ENCODE results near the gene FAM149A. TPM values are rescaled to one million over a fixed set of nuclear protein-coding genes. Genes with fewer than 3 reads are reported as not detected.

The FAM149A gene
- 9.1 and 12.2 TPM in 2 replicates for polyA plus RNA-seq
- 8.5 and 9.0 TPM in 2 replicates for polyA minus RNA-seq

DNA sequence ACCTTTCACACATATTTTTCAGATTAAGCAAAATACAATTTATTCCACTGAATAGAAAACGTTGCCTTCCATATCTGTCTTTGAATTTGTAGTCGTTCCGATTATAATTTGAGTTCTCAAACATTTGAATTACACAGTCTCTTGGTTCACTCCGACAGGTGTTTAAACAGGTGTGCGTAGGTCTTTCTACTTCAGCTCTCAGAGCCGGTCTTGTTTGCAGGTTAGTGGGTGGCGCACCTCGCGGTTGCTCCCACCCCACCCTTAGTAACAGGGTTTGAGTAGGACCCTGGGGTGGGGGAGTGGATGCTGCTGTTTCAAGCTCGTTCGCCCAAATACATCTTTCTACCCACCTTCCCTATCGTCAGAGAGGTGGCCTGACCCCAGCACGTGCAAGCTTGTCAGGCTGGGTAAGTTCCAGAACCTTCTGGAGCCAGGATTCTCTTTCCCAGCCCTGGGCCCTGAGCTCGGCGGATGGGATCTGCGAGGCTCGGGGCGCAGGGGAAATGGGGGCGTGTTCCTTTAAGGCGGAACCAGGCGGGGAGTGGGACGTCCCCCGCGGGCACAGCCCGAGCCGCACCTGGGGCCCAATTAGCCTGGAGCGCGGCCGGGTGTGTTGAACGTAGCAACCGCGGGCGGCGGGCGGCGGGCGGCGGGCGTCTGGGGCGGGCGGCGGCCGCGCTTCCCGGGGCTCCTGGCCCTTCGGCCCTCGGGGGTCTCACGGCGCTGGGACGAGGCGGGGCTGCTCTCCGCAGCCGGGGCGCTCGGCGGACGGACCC, at the start of gene FAM149A:
FAM149A (plus strand) TSS at position 591 of the 776 bp plus-strand sequence.
- Histone ChIP-seq H3K9me3 (ENCODE audit: low read length) (no peaks in the 10 kb centered on the region), H3K36me3 (ENCODE audit: insufficient read depth, low read length) (no peaks in the 10 kb centered on the region), H3K9me2 (ENCODE audit: insufficient read depth, low read length) (no peaks in the 10 kb centered on the region), H3F3A (ENCODE audit: insufficient read depth, low read length, poor library complexity, severe bottlenecking) (no peaks in the 10 kb centered on the region), H4K20me1 (ENCODE audit: insufficient read depth) (no peaks in the 10 kb centered on the region), H3K4me2 (ENCODE audit: low read length) (no peak within 1 kb of the TSS), H3K27me3 (ENCODE audit: insufficient read depth, low read depth, low read length) (peaks cover 36% of the 10 kb centered on the region), H2AFZ (ENCODE audit: low read depth, low read length) (no peak within 1 kb of the TSS), H3K79me2 (replicated peaks; ENCODE audit: insufficient read depth, low read length) (no peaks in the 10 kb centered on the region), H3K4me3 (ENCODE audit: low read length) (peak within 1 kb of the TSS; percentile 61), H3K27ac (ENCODE audit: low read length) (no peak within 1 kb of the TSS), H3K9ac (ENCODE audit: low read length) (no peak within 1 kb of the TSS)
- TF ChIP-seq CTCF (IDR thresholded peaks at IDR 0.05; ENCODE audit: poor library complexity, severe bottlenecking): no peak

- no peak overlapping the region for H3K4me3 ChIP-seq (ENCODE audit: low read length)
- H3K4me2 ChIP-seq (ENCODE audit: low read length): no peak overlapping the region
- H3K27ac ChIP-seq (ENCODE audit: low read length): no peak overlapping the region
- no peaks in the 10 kb centered on the region for H3F3A ChIP-seq (ENCODE audit: insufficient read depth, low read length, poor library complexity, severe bottlenecking)
- TF ChIP-seq SMC3 (conservative IDR thresholded peaks at IDR 0.05; ENCODE audit: poor library complexity): no peak
- TF ChIP-seq EZH2 (IDR thresholded peaks at IDR 0.05; ENCODE audit: borderline replicate concordance, insufficient read depth, low read length, poor library complexity, severe bottlenecking): no peak
- no peak for TF ChIP-seq REST (IDR thresholded peaks at IDR 0.05; ENCODE audit: borderline replicate concordance)
- TF ChIP-seq TAF1 (IDR thresholded peaks at IDR 0.05; ENCODE audit: low read depth): no peak
- TF ChIP-seq EP300 (conservative IDR thresholded peaks at IDR 0.05; ENCODE audit: poor library complexity, severe bottlenecking): no peak
- no peak for TF ChIP-seq RAD21 (conservative IDR thresholded peaks at IDR 0.05)
- TF ChIP-seq CTCF (IDR thresholded peaks at IDR 0.05; ENCODE audit: poor library complexity, severe bottlenecking): no peak
- no peak for TF ChIP-seq MXI1 (conservative IDR thresholded peaks at IDR 0.05; ENCODE audit: poor library complexity, severe bottlenecking)
- no peak for TF ChIP-seq POLR2AphosphoS5 (IDR thresholded peaks at IDR 0.05)
- H3K9ac ChIP-seq (ENCODE audit: low read length): no peak overlapping the region
- H3K36me3 ChIP-seq (ENCODE audit: insufficient read depth, low read length): no peaks in the 10 kb centered on the region
- H3K27me3 ChIP-seq (ENCODE audit: insufficient read depth, low read depth, low read length): no peaks in the 10 kb centered on the region
- H3K9me2 ChIP-seq (ENCODE audit: insufficient read depth, low read length): no peaks in the 10 kb centered on the region
- no peak overlapping the region for H2AFZ ChIP-seq (ENCODE audit: low read depth, low read length)
- no peaks in the 10 kb centered on the region for H3K79me2 ChIP-seq (replicated peaks; ENCODE audit: insufficient read depth, low read length)
- H4K20me1 ChIP-seq (ENCODE audit: insufficient read depth): no peaks in the 10 kb centered on the region
- H3K9me3 ChIP-seq (ENCODE audit: low read length): no peaks in the 10 kb centered on the region
Measured at GRCh38 chr4:186058253-186058979, 46.1 kb upstream of the FAM149A start.
